GM10248 (cell line): ENCODE results near the gene ABCC4.
"Not testable (repeated sequence)": the region's sequence is repeated elsewhere in the genome, so short reads cannot be mapped to it uniquely, and the experiment has no call there.

ENCODE experiments used
- CTCF ChIA-PET: fragments of 300-600 bp; sonication (Branson Sonifier 250); formaldehyde crosslinking; extraction: SDS; loops from one replicate; lab custom pipeline; 2021; ENCODE audit warnings: antibody characterized with exemption; lab: Yijun Ruan, JAX
- POLR2A ChIA-PET: fragments of 350-650 bp; sonication (Branson Sonifier 250); formaldehyde crosslinking; extraction: SDS; loops from one replicate; lab custom pipeline; 2020; ENCODE audit warnings: antibody characterized with exemption; lab: Yijun Ruan, JAX
- DNase-seq: peaks from one replicate; pipeline ENCODE4 v3.0.0; 2012; ENCODE audit errors: extremely low spot score
- CTCF ChIP-seq: IDR thresholded peaks from 2 replicates; pipeline ENCODE4 v1.5.1; 2012; ENCODE audit warnings: mild to moderate bottlenecking, low read depth; ENCODE audit errors: extremely low read depth, missing control alignments, control extremely low read depth

ABCC4 gene

GRCh38 chr13:95269756-95270155 is 31.5 kb downstream of the ABCC4 start:
- no peak for TF ChIP-seq CTCF
- ChIA-PET POLR2A (no interaction called here), CTCF (interaction anchor here (1.0 to 1.4 kb wide), 3 partner anchors 13 to 78 kb away, joined by 3 read pairs; no protein-coding TSS in a partner anchor)
- no peak for DNase-seq

- CTCF ChIA-PET, result interaction anchor here (1.1 to 1.4 kb wide), 3 partner anchors 12 to 79 kb away, joined by 3 read pairs; no protein-coding TSS in a partner anchor
- POLR2A ChIA-PET, DNase-seq: not testable (repeated sequence)
Measured at GRCh38 chr13:95268343-95269065, 32.7 kb downstream of the ABCC4 start.

GRCh38 chr13:95267662-95268342 is 33.4 kb downstream of the ABCC4 start:
- CTCF ChIA-PET, result interaction anchor here (1.3 kb wide), 1 partner anchor 78 kb away, joined by 3 read pairs; no protein-coding TSS in a partner anchor
- no peak for TF ChIP-seq CTCF
- DNase-seq, result no peak
- POLR2A ChIA-PET, result no interaction called here

- ChIA-PET CTCF (no interaction called here), POLR2A (no interaction called here)
- TF ChIP-seq CTCF, result no peak
- no peak for DNase-seq
Measured at GRCh38 chr13:95264225-95264624, 37.0 kb downstream of the ABCC4 start.

GRCh38 chr13:95262837-95263384 is 38.3 kb downstream of the ABCC4 start:
- POLR2A ChIA-PET, result no interaction called here

GRCh38 chr13:95261956-95262355 is 39.3 kb downstream of the ABCC4 start:
- POLR2A ChIA-PET, result no interaction called here
- CTCF ChIA-PET, result interaction anchor here (0.7 to 1.8 kb wide), 3 partner anchors 35 to 142 kb away, joined by 3 to 5 read pairs (median 5); no protein-coding TSS in a partner anchor
- TF ChIP-seq CTCF, result no peak
- DNase-seq, result no peak

More at GRCh38 chr13:95262837-95263384, 38.3 kb downstream of the ABCC4 start:
- TF ChIP-seq CTCF, result no peak
- CTCF ChIA-PET, result interaction anchor here (1.1 to 1.3 kb wide), 3 partner anchors 15 to 74 kb away, joined by 3 to 4 read pairs (median 3); no protein-coding TSS in a partner anchor
- no peak for DNase-seq
